NCI-H1436 treated with DMSO at 0.1 percent for 48 hours (cell line): ENCODE results near the gene ADAMTS18.
"Not testable (repeated sequence)": the region's sequence is repeated elsewhere in the genome, so short reads cannot be mapped to it uniquely, and the experiment has no call there.

Experiments used
- DNase-seq: peaks from one replicate; lab custom pipeline; 2025; lab: John Stamatoyannopoulos, UW

The ADAMTS18 gene

GRCh38 chr16:77279316-77279715, 155.5 kb downstream of the ADAMTS18 start:
- not testable (repeated sequence) for DNase-seq

- no peak for DNase-seq
Observed at GRCh38 chr16:77277571-77277970, 157.3 kb downstream of the ADAMTS18 start.

- DNase-seq, result no peak
Observed at GRCh38 chr16:77277141-77277540, 157.7 kb downstream of the ADAMTS18 start.

- DNase-seq, result no peak
Observed at GRCh38 chr16:77276661-77277060, 158.2 kb downstream of the ADAMTS18 start.

GRCh38 chr16:77275303-77275702, 159.5 kb downstream of the ADAMTS18 start:
- DNase-seq, result not testable (repeated sequence)

GRCh38 chr16:77273815-77274214, 161.0 kb downstream of the ADAMTS18 start:
- no peak for DNase-seq

- no peak for DNase-seq
Observed at GRCh38 chr16:77271532-77272426, 163.1 kb downstream of the ADAMTS18 start.

GRCh38 chr16:77266185-77266584, 168.6 kb downstream of the ADAMTS18 start:
- DNase-seq, result not testable (repeated sequence)

- no peak for DNase-seq
Observed at GRCh38 chr16:77262971-77263370, 171.9 kb downstream of the ADAMTS18 start.

GRCh38 chr16:77250400-77250799, 184.4 kb downstream of the ADAMTS18 start:
- no peak for DNase-seq

GRCh38 chr16:77246150-77246549, 188.7 kb downstream of the ADAMTS18 start:
- no peak for DNase-seq

GRCh38 chr16:77242471-77242870, 192.4 kb downstream of the ADAMTS18 start:
- DNase-seq, result not testable (repeated sequence)

- DNase-seq, result peak; percentile 40
Observed at GRCh38 chr16:77238593-77238992, 196.2 kb downstream of the ADAMTS18 start.

GRCh38 chr16:77236063-77236511, 198.7 kb downstream of the ADAMTS18 start:
- peak; percentile 18 for DNase-seq

- DNase-seq, result no peak
Observed at GRCh38 chr16:77234611-77235010, 200.2 kb downstream of the ADAMTS18 start.

- no peak for DNase-seq
Observed at GRCh38 chr16:77233799-77234519, 200.9 kb downstream of the ADAMTS18 start.
